ENCODE measurements around the gene PARN.

- TF ChIP-seq CTCF (IDR thresholded peaks at IDR 0.05) (no peak), POLR2A (IDR thresholded peaks at IDR 0.05) (no peak)
Observed at GRCh38 chr16:14509675-14510132, 120.4 kb downstream of the PARN start.

Data from thyroid gland (tissue), 4 donors.